Measurements from ENCODE around the gene NUCB1.

DNA sequence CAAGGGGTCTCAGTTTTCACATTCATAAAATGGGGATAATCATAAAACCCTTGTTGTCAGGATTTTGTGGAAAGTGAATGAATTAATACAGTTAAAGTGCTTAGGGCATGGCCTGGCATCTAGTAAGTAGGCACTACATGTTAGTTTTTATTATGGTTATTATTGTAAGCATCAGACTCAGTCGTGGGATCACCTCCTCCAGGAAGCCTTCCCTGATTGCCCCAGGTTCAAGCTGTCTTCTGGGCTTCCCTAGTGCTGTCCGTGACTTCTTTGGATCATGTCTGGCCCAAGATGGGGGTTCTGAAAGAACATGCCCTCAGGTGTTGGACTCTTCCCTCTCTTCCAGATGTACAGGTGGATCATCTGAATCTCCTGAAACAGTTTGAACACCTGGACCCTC, 10.7 kb downstream of the NUCB1 start:
- TF ChIP-seq POLR2A (IDR thresholded peaks at IDR 0.05; ENCODE audit: low read length) (no peak), GATA1 (IDR thresholded peaks at IDR 0.05; ENCODE audit: low read depth, low read length) (no peak)
